GM04504 (cell line): Measurements from ENCODE around the gene RSU1.

Source experiments
- DNase-seq: peaks from one replicate; pipeline ENCODE4 v3.0.0-alpha.2; 2012; ENCODE audit warnings: low read depth

The RSU1 gene

GRCh38 chr10:16822027-16822426 is 4.8 kb upstream of the RSU1 start:
- no peak for DNase-seq

- no peak for DNase-seq
Observed at GRCh38 chr10:16820421-16820820, 3.2 kb upstream of the RSU1 start.

- DNase-seq, result no peak
Observed at GRCh38 chr10:16820018-16820417, 2.8 kb upstream of the RSU1 start.

GRCh38 chr10:16819436-16819835 is 2.2 kb upstream of the RSU1 start:
- DNase-seq, result no peak

- DNase-seq, result no peak
Observed at GRCh38 chr10:16819026-16819425, 1.8 kb upstream of the RSU1 start.

GRCh38 chr10:16816830-16817124 is 447 bp downstream of the RSU1 start:
- no peak for DNase-seq

- DNase-seq, result no peak
Observed at GRCh38 chr10:16816171-16816570, 1.1 kb downstream of the RSU1 start.

- no peak for DNase-seq
Observed at GRCh38 chr10:16814012-16814411, 3.2 kb downstream of the RSU1 start.

- DNase-seq, result no peak
Observed at GRCh38 chr10:16812676-16813075, 4.5 kb downstream of the RSU1 start.

GRCh38 chr10:16811765-16812164 is 5.5 kb downstream of the RSU1 start:
- DNase-seq, result no peak

GRCh38 chr10:16811292-16811691 is 5.9 kb downstream of the RSU1 start:
- no peak for DNase-seq

GRCh38 chr10:16809074-16809718 is 8.0 kb downstream of the RSU1 start:
- no peak for DNase-seq

- DNase-seq, result no peak
Observed at GRCh38 chr10:16804123-16804522, 13.1 kb downstream of the RSU1 start.

- DNase-seq, result no peak
Observed at GRCh38 chr10:16803464-16803863, 13.8 kb downstream of the RSU1 start.

GRCh38 chr10:16799621-16800020 is 17.6 kb downstream of the RSU1 start:
- no peak for DNase-seq

GRCh38 chr10:16798571-16798970 is 18.7 kb downstream of the RSU1 start:
- no peak for DNase-seq

GRCh38 chr10:16795410-16796073 is 21.7 kb downstream of the RSU1 start:
- no peak for DNase-seq

GRCh38 chr10:16794005-16794404 is 23.2 kb downstream of the RSU1 start:
- no peak for DNase-seq

- DNase-seq, result no peak
Observed at GRCh38 chr10:16792675-16793074, 24.5 kb downstream of the RSU1 start.

- DNase-seq, result no peak
Observed at GRCh38 chr10:16789765-16790164, 27.5 kb downstream of the RSU1 start.

GRCh38 chr10:16789261-16789660 is 28.0 kb downstream of the RSU1 start:
- DNase-seq, result no peak

- no peak for DNase-seq
Observed at GRCh38 chr10:16788778-16789177, 28.4 kb downstream of the RSU1 start.

GRCh38 chr10:16788125-16788524 is 29.1 kb downstream of the RSU1 start:
- DNase-seq, result no peak

- no peak for DNase-seq
Observed at GRCh38 chr10:16787361-16787791, 29.8 kb downstream of the RSU1 start.
